Prostate gland (tissue), 2 donors: ENCODE results near the gene SLC17A3. TPM values are rescaled to one million over a fixed set of nuclear protein-coding genes. Genes with fewer than 3 reads are reported as not detected.

ENCODE experiments used
- DNase-seq: peaks from one replicate; pipeline ENCODE4 v3.0.0-alpha.2; 2019; ENCODE audit warnings: low spot score
- H3K27ac ChIP-seq, 2 donors: fragments of 200-600 bp; sonication (generic); 2 replicates each; pipeline ENCODE4 v1.5.1; 2017 to 2019
- H3K27me3 ChIP-seq: fragments of 200-600 bp; sonication (generic); replicated peaks from 2 replicates; pipeline ENCODE4 v1.5.1; 2019; ENCODE audit not compliant: insufficient read depth
- H3K36me3 ChIP-seq, 2 donors: fragments of 200-600 bp; sonication (generic); 1 replicate in 1 of 2; 2 replicates in 1 of 2; pipeline versions ENCODE4 v1.5.1 to v1.8.1; 2017 to 2019
- H3K4me1 ChIP-seq: fragments of 200-600 bp; sonication (generic); replicated peaks from 2 replicates; pipeline ENCODE4 v1.5.1; 2019
- H3K4me3 ChIP-seq, 2 donors: fragments of 200-600 bp; sonication (generic); 2 replicates each; pipeline ENCODE4 v1.5.1; 2017 to 2019
- H3K9me3 ChIP-seq: fragments of 200-600 bp; sonication (generic); 2 replicates; pipeline ENCODE4 v1.5.1; 2017
- CTCF ChIP-seq, 4 experiments: fragments of 200-600 bp in 2 of 4; fragments of 450-650 bp in 2 of 4; sonication (generic) in 2 of 4; IDR thresholded peaks; 1 replicate in 3 of 4; 2 replicates in 1 of 4; pipeline ENCODE4 v1.5.1; 2016 to 2019; ENCODE audit warnings: antibody characterized with exemption in 4 of 4, mild to moderate bottlenecking in 2 of 4, moderate library complexity in 2 of 4
- POLR2A ChIP-seq: fragments of 450-650 bp; IDR thresholded peaks from one replicate; pipeline ENCODE4 v1.6.1; 2016; ENCODE audit warnings: antibody characterized with exemption, mild to moderate bottlenecking
- POLR2AphosphoS5 ChIP-seq: sonication (generic); formaldehyde crosslinking; IDR thresholded peaks from one replicate; pipeline ENCODE4 v1.6.1; 2017; ENCODE audit warnings: antibody characterized with exemption
- WGBS: methylation state at CpG from one replicate; pipeline ENCODE4 v1.1.5; 2018; 5-methylcytosine and 5-hydroxymethylcytosine counted together
- intact Hi-C: fragments of 100-400 bp; cut with DNase I; formaldehyde crosslinking; loops from one replicate; pipeline ENCODE4 v1.14.2; 2022
- total RNA-seq, 2 donors: library from RNA; depleted of rRNA; stranded (reverse); fragments of >200 nt; gene quantifications; one replicate each; pipeline ENCODE4 v1.1.0, GENCODE V29; 2016

Gene SLC17A3
- total RNA-seq, 2 donors from 2014 or later: not detected

GRCh38 chr6:25889877-25890853, 16.1 kb upstream of the SLC17A3 start:
- peak; percentile 42 for DNase-seq
- TF ChIP-seq POLR2AphosphoS5 (no peak), CTCF (IDR thresholded peaks at IDR 0.05) (peak in 3 of 4 experiments; percentile 42 to 67 (median 53))
- Histone ChIP-seq H3K4me1 (no peaks in the 10 kb centered on the region), H3K4me3 (no peak overlapping the region), H3K9me3 (no peaks in the 10 kb centered on the region), H3K27me3 (no peaks in the 10 kb centered on the region), H3K27ac (no peak overlapping the region), H3K36me3 (no peaks in the 10 kb centered on the region)
- intact Hi-C loops: loop anchor here (10.0 kb wide), 1 partner anchor 665 kb away; no protein-coding TSS in a partner anchor
- 26% methylated on average over 5 of the region's 5 CpGs for WGBS

GRCh38 chr6:25888626-25889025, 14.6 kb upstream of the SLC17A3 start:
- Histone ChIP-seq H3K4me1 (no peaks in the 10 kb centered on the region), H3K27me3 (no peaks in the 10 kb centered on the region), H3K4me3 (no peak overlapping the region), H3K36me3 (no peaks in the 10 kb centered on the region), H3K27ac (no peak overlapping the region), H3K9me3 (no peaks in the 10 kb centered on the region)
- 92% methylated on average over 2 of the region's 2 CpGs for WGBS
- intact Hi-C loops: no loop called here
- DNase-seq: no peak
- no peak for TF ChIP-seq CTCF (IDR thresholded peaks at IDR 0.05)
- no peak for TF ChIP-seq POLR2AphosphoS5
- no peak for TF ChIP-seq POLR2A

GRCh38 chr6:25886066-25886465, 12.0 kb upstream of the SLC17A3 start:
- DNase-seq: no peak
- Histone ChIP-seq H3K4me1 (no peaks in the 10 kb centered on the region), H3K4me3 (no peak overlapping the region), H3K9me3 (no peaks in the 10 kb centered on the region), H3K27ac (no peak overlapping the region), H3K27me3 (no peaks in the 10 kb centered on the region), H3K36me3 (no peaks in the 10 kb centered on the region)
- intact Hi-C loops: no loop called here
- WGBS: 93% methylated on average over 2 of the region's 2 CpGs
- TF ChIP-seq CTCF (IDR thresholded peaks at IDR 0.05) (no peak), POLR2AphosphoS5 (no peak), POLR2A (no peak)

GRCh38 chr6:25883991-25884390, 9.9 kb upstream of the SLC17A3 start:
- no peaks in the 10 kb centered on the region for H3K9me3 ChIP-seq
- DNase-seq: no peak
- TF ChIP-seq POLR2A: no peak
- TF ChIP-seq CTCF (IDR thresholded peaks at IDR 0.05): no peak
- no peak for TF ChIP-seq POLR2AphosphoS5
- H3K36me3 ChIP-seq: no peaks in the 10 kb centered on the region
- H3K4me1 ChIP-seq: no peaks in the 10 kb centered on the region
- no peaks in the 10 kb centered on the region for H3K27me3 ChIP-seq
- no peak overlapping the region for H3K27ac ChIP-seq
- intact Hi-C loops: no loop called here
- H3K4me3 ChIP-seq: no peak overlapping the region
- WGBS: 64% methylated on average over 2 of the region's 2 CpGs

- no peak for DNase-seq
- Histone ChIP-seq H3K27ac (no peak overlapping the region), H3K4me1 (no peaks in the 10 kb centered on the region), H3K36me3 (no peaks in the 10 kb centered on the region), H3K27me3 (no peaks in the 10 kb centered on the region), H3K9me3 (no peaks in the 10 kb centered on the region), H3K4me3 (no peak overlapping the region)
- TF ChIP-seq CTCF (IDR thresholded peaks at IDR 0.05) (no peak), POLR2AphosphoS5 (no peak), POLR2A (no peak)
- WGBS: 94% methylated on average over 1 of the region's 1 CpG
- intact Hi-C loops: no loop called here
Observed at GRCh38 chr6:25883536-25883935, 9.5 kb upstream of the SLC17A3 start.
